K562 treated with DMSO at 1 percent for 12 hours (cell line): ENCODE results near the gene HK3. TPM values are rescaled to one million over a fixed set of nuclear protein-coding genes. Genes with fewer than 3 reads are reported as not detected.

ENCODE experiments used
- total RNA-seq: library from RNA; unstranded; fragments of 300-600 nt; gene quantifications from 2 replicates; pipeline ENCODE4 v1.2.3, GENCODE V29; 2022; ENCODE audit not compliant: insufficient read depth

Gene HK3, protein sequence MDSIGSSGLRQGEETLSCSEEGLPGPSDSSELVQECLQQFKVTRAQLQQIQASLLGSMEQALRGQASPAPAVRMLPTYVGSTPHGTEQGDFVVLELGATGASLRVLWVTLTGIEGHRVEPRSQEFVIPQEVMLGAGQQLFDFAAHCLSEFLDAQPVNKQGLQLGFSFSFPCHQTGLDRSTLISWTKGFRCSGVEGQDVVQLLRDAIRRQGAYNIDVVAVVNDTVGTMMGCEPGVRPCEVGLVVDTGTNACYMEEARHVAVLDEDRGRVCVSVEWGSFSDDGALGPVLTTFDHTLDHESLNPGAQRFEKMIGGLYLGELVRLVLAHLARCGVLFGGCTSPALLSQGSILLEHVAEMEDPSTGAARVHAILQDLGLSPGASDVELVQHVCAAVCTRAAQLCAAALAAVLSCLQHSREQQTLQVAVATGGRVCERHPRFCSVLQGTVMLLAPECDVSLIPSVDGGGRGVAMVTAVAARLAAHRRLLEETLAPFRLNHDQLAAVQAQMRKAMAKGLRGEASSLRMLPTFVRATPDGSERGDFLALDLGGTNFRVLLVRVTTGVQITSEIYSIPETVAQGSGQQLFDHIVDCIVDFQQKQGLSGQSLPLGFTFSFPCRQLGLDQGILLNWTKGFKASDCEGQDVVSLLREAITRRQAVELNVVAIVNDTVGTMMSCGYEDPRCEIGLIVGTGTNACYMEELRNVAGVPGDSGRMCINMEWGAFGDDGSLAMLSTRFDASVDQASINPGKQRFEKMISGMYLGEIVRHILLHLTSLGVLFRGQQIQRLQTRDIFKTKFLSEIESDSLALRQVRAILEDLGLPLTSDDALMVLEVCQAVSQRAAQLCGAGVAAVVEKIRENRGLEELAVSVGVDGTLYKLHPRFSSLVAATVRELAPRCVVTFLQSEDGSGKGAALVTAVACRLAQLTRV
- not detected in 2 replicates for total RNA-seq

DNA sequence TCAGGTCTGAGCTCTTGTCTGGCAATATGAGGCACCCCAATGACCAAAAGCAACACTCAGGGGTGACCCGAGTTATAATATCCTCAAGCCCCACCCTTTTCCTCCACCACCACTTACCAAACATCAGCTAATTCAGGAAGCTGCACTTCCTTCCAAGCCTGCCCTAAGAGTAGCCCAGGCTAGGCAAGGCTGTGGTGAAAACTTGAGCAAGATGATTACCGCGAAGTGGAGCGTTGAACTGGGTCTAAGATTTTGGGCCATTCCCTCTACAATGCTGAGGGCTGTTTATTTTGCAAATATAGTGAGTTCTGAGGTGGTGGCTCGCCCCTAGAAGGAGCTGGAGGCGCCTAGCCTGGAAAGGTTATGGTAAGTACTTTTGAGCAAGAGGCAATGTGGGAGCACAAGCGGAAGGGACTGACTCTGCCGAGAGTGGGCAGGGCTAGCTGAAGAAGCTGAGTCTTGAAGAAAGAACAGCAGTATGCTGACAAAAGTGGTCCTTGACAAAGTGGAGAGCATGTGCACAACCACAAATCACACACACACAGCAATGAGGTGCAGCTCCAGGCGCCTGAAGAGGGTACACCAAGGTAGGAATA, at the start of gene HK3:
TSS of gene HK3 (minus strand) at position 51 of the 596 bp plus-strand sequence. CDS start 3,187 bp downstream, outside the sequence.

Other genes starting within 250 kb of the HK3 start
- gene UNC5A, start 88.8 kb downstream of the HK3 start, total RNA-seq = not detected in 2 replicates
- gene UIMC1, start 107.4 kb upstream of the HK3 start, total RNA-seq = 13.2 and 29.1 TPM in 2 replicates
- gene ZNF346, start 123.3 kb upstream of the HK3 start, total RNA-seq = 14.6 and 30.4 TPM in 2 replicates
- 5.9 and 8.2 TPM in 2 replicates for gene FGFR4, start 187.6 kb upstream of the HK3 start, total RNA-seq
- 3.4 and 20.2 TPM in 2 replicates for gene NSD1, start 234.4 kb upstream of the HK3 start, total RNA-seq